Breast epithelium (tissue), 3 donors: ENCODE data around the gene C1orf50.

Experiments used
- CTCF ChIP-seq, 3 donors: fragments of 450-650 bp; IDR thresholded peaks; one replicate each; pipeline ENCODE4 v1.5.1; 2016 to 2017; ENCODE audit warnings: antibody characterized with exemption in 3 of 3, mild to moderate bottlenecking in 3 of 3, moderate library complexity in 3 of 3
- POLR2A ChIP-seq: fragments of 450-650 bp; IDR thresholded peaks from one replicate; pipeline ENCODE4 v1.6.1; 2016; ENCODE audit warnings: antibody characterized with exemption, mild to moderate bottlenecking, moderate library complexity
- POLR2AphosphoS5 ChIP-seq, 3 donors: sonication (generic); formaldehyde crosslinking; IDR thresholded peaks; one replicate each; pipeline ENCODE4 v1.6.1; 2017; ENCODE audit warnings: antibody characterized with exemption in 3 of 3

- TF ChIP-seq CTCF (IDR thresholded peaks at IDR 0.05) (no peak), POLR2A (no peak), POLR2AphosphoS5 (IDR thresholded peaks at IDR 0.05) (no peak)
These were observed 17.5 kb downstream of the C1orf50 start for GRCh38 chr1:42784547-42784945.
